ENCODE measurements around the gene GDPD5. TPM values are rescaled to one million over a fixed set of nuclear protein-coding genes. Genes with fewer than 3 reads are reported as not detected.

The GDPD5 gene
- total and polyA plus RNA-seq, 9 of the 15 experiments (the other 6 are each of a cell fraction or from before 2014, with no cell fraction given), result 0.32 to 27.3 (median 8.0) TPM

DNA sequence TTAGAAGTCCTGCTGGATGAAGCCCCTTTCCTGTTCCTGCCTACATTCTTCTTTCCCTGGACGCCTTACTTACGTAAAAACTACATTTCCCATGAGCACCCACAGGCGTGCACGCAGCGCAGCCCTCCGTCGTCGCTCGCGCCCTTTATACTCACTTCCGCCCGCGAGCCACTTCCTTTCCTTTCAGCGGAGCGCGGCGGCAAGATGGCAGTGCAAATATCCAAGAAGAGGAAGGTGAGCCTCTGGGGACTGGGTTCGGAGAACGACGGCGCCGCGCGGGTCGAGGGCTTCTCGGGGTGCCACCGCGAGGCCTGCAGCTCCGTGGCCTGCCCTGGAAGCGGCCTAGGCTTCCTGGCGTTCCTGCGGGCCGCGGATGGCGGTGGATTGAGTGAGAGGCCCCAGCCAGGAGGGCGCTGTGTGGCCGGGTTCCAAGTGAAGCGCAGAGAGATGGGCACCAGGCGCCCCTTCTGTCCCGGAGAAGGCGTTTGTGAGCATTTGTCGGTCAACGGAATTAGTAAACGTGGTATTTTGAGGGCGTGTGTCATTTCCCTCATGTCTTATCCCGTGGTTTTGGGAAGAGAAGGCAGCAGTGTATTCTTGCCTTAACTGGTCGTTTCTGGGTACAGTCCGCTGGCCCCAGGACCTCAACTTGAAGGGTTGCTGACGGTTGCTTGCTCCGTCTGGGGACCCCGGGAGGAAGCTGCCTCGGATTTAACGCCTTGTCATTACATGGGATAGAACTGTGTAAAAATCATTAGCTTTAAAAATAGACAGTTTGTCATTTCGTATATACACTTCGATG is 126.2 kb downstream of the GDPD5 start, which contains the start of gene RPS3 (continued):
- TF ChIP-seq, protein P1, sequence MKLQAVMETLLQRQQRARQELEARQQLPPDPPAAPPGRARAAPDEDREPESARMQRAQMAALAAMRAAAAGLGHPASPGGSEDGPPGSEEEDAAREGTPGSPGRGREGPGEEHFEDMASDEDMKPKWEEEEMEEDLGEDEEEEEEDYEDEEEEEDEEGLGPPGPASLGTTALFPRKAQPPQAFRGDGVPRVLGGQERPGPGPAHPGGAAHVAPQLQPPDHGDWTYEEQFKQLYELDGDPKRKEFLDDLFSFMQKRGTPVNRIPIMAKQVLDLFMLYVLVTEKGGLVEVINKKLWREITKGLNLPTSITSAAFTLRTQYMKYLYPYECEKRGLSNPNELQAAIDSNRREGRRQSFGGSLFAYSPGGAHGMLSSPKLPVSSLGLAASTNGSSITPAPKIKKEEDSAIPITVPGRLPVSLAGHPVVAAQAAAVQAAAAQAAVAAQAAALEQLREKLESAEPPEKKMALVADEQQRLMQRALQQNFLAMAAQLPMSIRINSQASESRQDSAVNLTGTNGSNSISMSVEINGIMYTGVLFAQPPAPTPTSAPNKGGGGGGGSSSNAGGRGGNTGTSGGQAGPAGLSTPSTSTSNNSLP (IDR thresholded peaks at IDR 0.05; ENCODE audit: borderline replicate concordance, low read depth, low read length), result no peak
- TF ChIP-seq NFIC (IDR thresholded peaks at IDR 0.05) (peak; percentile 90), NFE2 (IDR thresholded peaks at IDR 0.05; ENCODE audit: low read depth) (no peak), CSDE1 (IDR thresholded peaks at IDR 0.05) (peak in 1 of 2 experiments; percentile 66; a peak in 2 of 4 replicates), RBM17 (IDR thresholded peaks at IDR 0.05; ENCODE audit: borderline replicate concordance, low read depth, low read length) (no peak), SMARCE1 (IDR thresholded peaks at IDR 0.05) (no peak), RNF2 (IDR thresholded peaks at IDR 0.05) (0 out of 2 replicates have a peak, but pooled peaks have one; percentile 51), RHOXF2B (CRISPR knock-in tag; conservative IDR thresholded peaks at IDR 0.05) (no peak), ZNF3 (CRISPR knock-in tag; IDR thresholded peaks at IDR 0.05) (no peak), XRCC4 (IDR thresholded peaks at IDR 0.05; ENCODE audit: extremely low read depth, insufficient read depth, insufficient read length) (no peak), ZNF282 (CRISPR knock-in tag; IDR thresholded peaks at IDR 0.05) (no peak), NFE2L1 (tag; IDR thresholded peaks at IDR 0.05; ENCODE audit: borderline replicate concordance, low read depth) (no peak), KLF6 (CRISPR knock-in tag; IDR thresholded peaks at IDR 0.05; ENCODE audit: borderline replicate concordance) (0 out of 2 replicates have a peak, but pooled peaks have one; percentile 10)
- TF ChIP-seq, protein P2, sequence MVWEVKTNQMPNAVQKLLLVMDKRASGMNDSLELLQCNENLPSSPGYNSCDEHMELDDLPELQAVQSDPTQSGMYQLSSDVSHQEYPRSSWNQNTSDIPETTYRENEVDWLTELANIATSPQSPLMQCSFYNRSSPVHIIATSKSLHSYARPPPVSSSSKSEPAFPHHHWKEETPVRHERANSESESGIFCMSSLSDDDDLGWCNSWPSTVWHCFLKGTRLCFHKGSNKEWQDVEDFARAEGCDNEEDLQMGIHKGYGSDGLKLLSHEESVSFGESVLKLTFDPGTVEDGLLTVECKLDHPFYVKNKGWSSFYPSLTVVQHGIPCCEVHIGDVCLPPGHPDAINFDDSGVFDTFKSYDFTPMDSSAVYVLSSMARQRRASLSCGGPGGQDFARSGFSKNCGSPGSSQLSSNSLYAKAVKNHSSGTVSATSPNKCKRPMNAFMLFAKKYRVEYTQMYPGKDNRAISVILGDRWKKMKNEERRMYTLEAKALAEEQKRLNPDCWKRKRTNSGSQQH (CRISPR knock-in tag; IDR thresholded peaks at IDR 0.05), result peak; percentile 72; the same call in 1 of the 2 replicates
- TF ChIP-seq, protein P3, sequence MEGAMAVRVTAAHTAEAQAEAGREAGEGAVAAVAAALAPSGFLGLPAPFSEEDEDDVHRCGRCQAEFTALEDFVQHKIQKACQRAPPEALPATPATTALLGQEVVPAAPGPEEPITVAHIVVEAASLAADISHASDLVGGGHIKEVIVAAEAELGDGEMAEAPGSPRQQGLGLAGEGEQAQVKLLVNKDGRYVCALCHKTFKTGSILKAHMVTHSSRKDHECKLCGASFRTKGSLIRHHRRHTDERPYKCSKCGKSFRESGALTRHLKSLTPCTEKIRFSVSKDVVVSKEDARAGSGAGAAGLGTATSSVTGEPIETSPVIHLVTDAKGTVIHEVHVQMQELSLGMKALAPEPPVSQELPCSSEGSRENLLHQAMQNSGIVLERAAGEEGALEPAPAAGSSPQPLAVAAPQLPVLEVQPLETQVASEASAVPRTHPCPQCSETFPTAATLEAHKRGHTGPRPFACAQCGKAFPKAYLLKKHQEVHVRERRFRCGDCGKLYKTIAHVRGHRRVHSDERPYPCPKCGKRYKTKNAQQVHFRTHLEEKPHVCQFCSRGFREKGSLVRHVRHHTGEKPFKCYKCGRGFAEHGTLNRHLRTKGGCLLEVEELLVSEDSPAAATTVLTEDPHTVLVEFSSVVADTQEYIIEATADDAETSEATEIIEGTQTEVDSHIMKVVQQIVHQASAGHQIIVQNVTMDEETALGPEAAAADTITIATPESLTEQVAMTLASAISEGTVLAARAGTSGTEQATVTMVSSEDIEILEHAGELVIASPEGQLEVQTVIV (CRISPR knock-in tag; IDR thresholded peaks at IDR 0.05; ENCODE audit: borderline replicate concordance), result no peak
- TF ChIP-seq, protein P4, sequence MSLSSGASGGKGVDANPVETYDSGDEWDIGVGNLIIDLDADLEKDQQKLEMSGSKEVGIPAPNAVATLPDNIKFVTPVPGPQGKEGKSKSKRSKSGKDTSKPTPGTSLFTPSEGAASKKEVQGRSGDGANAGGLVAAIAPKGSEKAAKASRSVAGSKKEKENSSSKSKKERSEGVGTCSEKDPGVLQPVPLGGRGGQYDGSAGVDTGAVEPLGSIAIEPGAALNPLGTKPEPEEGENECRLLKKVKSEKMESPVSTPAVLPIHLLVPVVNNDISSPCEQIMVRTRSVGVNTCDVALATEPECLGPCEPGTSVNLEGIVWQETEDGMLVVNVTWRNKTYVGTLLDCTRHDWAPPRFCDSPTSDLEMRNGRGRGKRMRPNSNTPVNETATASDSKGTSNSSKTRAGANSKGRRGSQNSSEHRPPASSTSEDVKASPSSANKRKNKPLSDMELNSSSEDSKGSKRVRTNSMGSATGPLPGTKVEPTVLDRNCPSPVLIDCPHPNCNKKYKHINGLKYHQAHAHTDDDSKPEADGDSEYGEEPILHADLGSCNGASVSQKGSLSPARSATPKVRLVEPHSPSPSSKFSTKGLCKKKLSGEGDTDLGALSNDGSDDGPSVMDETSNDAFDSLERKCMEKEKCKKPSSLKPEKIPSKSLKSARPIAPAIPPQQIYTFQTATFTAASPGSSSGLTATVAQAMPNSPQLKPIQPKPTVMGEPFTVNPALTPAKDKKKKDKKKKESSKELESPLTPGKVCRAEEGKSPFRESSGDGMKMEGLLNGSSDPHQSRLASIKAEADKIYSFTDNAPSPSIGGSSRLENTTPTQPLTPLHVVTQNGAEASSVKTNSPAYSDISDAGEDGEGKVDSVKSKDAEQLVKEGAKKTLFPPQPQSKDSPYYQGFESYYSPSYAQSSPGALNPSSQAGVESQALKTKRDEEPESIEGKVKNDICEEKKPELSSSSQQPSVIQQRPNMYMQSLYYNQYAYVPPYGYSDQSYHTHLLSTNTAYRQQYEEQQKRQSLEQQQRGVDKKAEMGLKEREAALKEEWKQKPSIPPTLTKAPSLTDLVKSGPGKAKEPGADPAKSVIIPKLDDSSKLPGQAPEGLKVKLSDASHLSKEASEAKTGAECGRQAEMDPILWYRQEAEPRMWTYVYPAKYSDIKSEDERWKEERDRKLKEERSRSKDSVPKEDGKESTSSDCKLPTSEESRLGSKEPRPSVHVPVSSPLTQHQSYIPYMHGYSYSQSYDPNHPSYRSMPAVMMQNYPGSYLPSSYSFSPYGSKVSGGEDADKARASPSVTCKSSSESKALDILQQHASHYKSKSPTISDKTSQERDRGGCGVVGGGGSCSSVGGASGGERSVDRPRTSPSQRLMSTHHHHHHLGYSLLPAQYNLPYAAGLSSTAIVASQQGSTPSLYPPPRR (CRISPR knock-in tag; IDR thresholded peaks at IDR 0.05; ENCODE audit: borderline replicate concordance), result 0 out of 2 replicates have a peak, but pooled peaks have one; percentile 18
